ENCODE data around the gene OTOP3. TPM values are rescaled to one million over a fixed set of nuclear protein-coding genes. Genes with fewer than 3 reads are reported as not detected.
"Not testable (repeated sequence)": the region's sequence is repeated elsewhere in the genome, so short reads cannot be mapped to it uniquely, and the experiment has no call there.

OTOP3 gene, protein sequence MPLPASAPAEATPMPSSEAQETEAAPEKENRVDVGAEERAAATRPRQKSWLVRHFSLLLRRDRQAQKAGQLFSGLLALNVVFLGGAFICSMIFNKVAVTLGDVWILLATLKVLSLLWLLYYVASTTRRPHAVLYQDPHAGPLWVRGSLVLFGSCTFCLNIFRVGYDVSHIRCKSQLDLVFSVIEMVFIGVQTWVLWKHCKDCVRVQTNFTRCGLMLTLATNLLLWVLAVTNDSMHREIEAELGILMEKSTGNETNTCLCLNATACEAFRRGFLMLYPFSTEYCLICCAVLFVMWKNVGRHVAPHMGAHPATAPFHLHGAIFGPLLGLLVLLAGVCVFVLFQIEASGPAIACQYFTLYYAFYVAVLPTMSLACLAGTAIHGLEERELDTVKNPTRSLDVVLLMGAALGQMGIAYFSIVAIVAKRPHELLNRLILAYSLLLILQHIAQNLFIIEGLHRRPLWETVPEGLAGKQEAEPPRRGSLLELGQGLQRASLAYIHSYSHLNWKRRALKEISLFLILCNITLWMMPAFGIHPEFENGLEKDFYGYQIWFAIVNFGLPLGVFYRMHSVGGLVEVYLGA
- not detected for polyA plus RNA-seq (ENCODE audit: insufficient read length in 3 of 3)
- long read RNA-seq, donor 1, result 0 reads
- long read RNA-seq, donor 2, result 0 reads
- long read RNA-seq, donor 3, result 0 reads
- long read RNA-seq, donor 4, result 0 reads
- long read RNA-seq, donor 5, result 0 reads
- long read RNA-seq, donor 6, result 0 reads
- long read RNA-seq, donor 7, result 0 reads
- long read RNA-seq, donor 8, result 0 reads
- long read RNA-seq, donor 9, result 0 reads
- long read RNA-seq, donor 10, result 0 reads
- long read RNA-seq, donor 11, result 0 reads
- long read RNA-seq, donor 12, result 0 reads
- long read RNA-seq, donor 13, result 0 reads
- long read RNA-seq, donor 14, result 0 reads
- long read RNA-seq, donor 15, result 0 reads
- long read RNA-seq, donor 16, result 0 reads

DNA sequence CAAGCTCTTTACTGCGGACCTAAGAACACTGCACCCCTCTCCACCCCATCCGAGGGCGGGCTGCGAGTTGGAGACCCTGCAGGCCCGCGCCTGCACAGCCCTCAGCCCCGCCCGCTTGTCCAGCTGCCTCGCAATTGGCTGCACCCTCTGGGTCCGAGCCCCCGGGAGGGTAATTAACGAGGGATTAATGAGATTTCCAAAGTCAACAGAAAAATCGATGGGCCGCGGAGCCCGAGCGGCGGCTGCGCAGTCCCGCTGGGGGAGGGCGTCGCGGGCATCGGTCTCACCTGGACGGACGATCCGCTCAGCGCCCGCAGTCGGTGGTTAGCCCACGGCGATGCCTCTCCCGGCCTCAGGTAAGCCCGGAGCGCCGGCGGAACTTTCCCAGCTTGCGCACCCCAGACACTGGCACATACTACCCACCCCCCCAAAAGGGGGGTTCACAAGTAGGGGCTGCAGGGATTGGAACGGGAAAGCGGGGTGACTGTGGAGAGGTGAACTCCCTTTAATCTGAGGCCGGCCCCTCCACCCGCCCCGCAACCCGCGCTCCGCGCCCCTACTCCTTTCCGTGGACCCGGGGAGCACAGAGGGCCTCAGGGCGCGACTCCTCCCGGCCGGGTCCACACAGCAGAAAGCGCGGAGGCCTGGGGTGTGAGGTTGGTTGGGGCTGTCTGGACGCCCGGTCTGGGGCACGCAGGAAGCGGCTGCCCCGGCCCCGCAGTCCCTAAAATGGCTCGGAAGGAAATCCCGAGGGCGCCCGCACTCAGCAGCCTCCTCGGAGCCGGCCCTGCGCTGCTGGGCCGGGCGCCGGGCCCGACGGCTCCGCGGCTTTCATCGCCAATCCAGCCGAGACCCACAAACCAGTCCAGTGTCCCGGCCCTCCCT lies at the start of gene OTOP3:
Gene OTOP3 (plus strand): TSS at position 314 of the 885 bp plus-strand sequence. CDS start 24 bp downstream, at position 338.
- no peak for DNase-seq (ENCODE audit: extremely low read depth in 1 of 11, low read depth in 9 of 11, low spot score in 4 of 11)

DNA sequence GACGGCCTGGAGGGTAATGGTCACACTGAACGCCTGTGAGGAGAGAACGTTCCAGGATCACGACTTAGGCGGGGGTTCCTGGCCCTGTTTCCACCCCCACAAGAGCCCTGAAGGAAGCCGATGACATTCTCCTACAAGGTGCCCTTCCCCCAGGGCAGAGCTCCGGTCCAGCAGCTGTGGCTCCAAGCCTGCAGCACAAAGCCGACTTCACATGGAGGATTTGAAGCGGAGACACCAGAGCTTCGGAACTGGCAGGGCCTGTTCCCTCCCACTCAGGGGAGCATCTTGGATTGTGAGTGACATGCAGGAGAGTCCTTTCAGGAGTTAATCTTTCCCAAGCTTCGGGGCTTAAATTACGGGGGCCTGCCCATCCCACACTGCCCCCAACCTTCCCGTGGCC lies 47.2 kb upstream of the OTOP3 start:
- DNase-seq (ENCODE audit: extremely low read depth in 1 of 11, low read depth in 9 of 11, low spot score in 4 of 11), result peak in 2 of 11 donors; percentile 20 to 26

DNA sequence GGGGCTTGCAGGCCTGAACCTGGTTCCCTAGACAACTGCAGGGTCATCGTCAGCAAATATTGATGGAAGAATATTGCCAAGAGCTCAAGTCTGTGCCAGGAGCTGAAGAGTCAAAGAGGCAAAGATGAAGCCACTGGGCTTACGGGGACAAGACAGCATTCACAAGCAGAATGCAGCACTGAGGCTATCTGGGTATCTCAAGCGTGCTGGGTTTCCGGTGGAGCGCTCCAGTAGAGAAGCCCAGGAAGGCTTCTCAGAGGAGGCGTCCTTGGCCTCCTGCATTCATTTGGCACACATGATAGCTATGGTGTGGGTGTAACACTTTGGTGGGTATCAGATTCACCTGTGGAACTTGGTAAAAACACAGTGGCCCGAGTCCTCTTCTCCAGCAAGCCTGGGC lies 45.1 kb upstream of the OTOP3 start:
- DNase-seq (ENCODE audit: extremely low read depth in 1 of 11, low read depth in 9 of 11, low spot score in 4 of 11), result no peak

DNA sequence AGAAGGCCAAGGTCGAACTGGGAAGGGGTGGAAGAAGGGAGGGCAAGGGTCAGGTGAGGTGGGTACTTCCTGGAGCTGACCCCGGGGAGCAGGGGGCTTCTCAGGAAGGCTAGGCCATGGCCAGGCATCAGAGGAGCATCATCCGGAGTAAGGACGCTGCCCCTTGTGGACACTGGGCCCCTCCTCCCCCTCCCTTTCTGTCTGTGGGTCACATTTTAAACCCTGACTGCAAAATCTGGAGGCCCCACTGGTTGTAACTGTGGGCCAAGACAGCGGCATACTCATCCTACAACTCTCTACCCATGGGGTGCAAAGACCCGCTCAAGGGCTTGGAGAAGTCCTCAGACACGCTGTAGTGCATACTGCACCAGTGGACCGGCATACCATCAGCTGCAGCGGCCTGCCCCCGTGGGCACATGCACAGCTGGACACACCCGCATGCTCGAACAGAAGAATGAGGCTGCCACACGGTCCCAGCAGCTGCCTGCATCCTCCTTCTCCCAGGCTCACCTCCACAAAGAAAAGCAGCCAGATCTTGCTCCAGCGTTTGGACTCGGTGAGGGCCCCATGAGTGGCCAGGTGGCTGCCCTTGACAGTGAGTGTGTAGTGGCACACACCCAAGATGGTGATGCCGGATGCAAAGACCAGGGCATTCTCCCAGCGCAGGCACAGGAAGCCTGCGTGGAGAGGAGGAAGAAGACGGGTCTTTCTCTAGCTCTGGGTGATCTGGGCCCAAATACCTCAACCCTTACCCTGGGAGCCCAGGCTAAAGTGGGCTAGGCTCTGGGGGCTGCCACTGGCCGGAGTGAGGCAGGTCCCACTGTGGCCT lies 43.5 kb upstream of the OTOP3 start:
- no peak for DNase-seq (ENCODE audit: extremely low read depth in 1 of 11, low read depth in 9 of 11, low spot score in 4 of 11)

DNA sequence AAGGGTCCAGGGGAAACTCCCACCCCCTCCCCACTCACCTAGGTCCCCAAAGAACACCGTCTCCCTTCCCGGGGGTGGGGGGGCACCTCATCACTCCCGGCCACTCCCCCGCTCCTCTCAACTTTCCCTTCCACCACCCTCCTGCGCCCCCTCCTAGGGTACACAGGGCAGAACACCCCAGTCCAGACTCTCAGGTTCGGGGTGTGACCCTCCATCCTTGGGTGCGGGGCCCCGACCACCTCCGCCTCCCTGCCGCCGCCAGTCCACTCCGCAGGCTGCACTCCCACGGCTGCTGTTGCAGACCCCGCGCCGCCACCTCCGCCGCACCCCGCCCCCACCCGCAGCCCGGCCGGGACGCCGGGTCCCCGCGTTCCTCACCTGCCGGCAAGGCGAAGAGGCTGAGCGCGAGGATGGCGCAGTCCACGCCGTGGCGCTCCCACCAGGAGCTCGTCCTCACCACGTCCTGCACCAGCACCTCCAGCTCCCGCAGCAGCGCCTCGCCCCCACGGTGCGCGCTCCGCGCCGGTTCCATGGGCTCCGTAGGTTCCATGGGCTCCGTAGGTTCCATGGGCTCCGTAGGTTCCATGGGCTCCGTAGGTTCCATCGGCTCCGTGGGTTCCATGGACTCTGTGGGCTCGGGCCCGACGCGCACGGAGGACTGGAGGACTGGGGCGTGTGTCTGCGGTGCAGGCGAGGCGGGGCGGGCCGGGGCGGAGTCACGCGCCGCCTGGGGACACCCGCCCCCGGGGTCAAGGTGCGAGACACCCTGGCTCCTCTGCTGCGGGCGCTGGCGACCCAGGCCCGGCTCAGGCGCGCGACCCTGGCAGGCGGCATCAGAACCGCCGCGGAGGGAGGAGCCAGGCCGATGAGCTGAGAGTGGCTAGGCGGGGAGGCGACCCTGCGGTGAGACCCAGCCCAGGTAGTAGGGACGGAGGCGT lies 42.5 kb upstream of the OTOP3 start, which contains the start of gene FADS6:
Gene FADS6 (minus strand): TSS at position 660 of the 938 bp plus-strand sequence. CDS start 38 bp downstream, at position 622.
- no peak for DNase-seq (ENCODE audit: extremely low read depth in 1 of 11, low read depth in 9 of 11, low spot score in 4 of 11)

DNA sequence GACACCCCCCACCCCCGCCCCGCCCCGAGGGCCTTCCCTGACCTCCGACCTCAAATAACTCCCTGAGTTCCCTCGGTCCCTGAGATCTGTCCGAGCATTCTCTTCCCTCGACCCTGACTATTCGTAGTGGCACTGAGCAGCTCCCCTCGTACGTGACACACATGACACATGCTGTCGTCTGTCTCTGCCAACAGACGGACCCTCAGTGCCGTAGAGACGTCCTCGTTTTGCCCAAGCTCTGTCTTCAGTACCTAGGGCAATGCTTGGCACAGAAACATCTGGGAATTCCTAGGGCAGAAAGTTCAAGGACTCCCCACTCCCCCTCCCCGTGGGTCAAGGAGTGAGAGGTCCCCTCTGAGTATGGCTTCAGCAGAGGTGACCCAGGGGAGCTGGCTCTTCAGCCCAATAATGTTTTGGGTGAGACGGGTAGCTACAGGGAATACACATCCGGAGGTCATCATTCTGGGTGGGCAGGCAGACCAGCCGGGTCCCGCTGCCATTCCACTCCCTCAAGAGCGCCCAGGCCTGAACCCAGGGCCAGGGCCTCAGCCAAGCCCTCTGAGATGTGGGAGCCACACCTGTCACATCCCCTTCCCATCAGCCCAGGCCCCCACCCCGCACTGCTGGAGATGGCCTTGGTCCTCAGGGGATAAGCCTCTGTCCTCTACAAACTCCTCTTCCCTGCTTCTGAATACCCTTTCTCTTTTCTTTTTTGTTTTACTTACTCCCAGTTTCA lies 41.6 kb upstream of the OTOP3 start:
- no peak for DNase-seq (ENCODE audit: extremely low read depth in 1 of 11, low read depth in 9 of 11, low spot score in 4 of 11)

DNA sequence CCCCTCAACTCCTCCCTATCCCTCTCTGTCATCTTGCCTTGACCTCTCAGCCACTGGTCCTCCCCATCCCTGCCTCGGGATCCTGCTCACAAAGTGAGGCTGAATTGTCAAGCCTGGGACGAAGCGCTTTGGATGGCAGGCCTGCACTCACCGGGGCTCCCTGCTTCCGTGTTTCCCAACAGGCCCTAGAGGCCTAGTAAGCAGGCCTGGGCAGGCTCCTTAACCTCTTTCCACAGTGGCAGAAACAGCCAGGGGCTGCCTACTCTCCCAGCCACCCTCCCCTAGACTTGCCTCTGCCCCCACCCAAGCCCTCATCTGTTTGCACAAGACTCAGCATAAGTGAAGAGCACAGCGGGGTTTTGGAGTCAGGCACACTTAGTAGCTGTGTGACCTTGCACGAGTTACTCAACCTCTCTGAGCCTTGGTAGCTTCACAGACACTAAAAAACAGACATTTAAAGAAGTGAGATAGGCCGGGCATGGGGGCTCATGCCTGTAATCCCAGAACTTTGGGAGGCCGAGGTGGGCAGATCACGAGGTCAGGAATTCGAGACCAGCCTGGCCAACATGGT lies 37.2 kb upstream of the OTOP3 start:
- no peak for DNase-seq (ENCODE audit: extremely low read depth in 1 of 11, low read depth in 9 of 11, low spot score in 4 of 11)

DNA sequence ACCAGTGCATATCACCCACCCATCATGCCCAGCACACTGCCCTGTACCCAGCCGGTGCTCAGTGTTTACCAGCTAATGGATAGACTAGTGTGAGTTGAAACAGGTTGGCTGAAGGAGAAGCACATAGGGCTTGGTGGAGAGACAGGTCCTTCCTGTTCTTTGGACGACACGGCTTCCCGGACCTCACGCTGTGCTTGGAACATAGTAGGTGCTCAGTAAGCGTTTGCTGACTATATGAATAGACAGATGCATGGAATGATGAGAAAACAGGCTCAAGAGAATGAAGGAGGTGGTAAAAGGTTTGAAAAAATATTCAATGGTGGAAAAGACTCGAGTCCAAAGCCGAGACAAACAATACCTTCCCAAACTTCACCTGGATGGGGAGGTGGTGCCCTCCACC lies 35.5 kb upstream of the OTOP3 start:
- no peak for DNase-seq (ENCODE audit: extremely low read depth in 1 of 11, low read depth in 9 of 11, low spot score in 4 of 11)

DNA sequence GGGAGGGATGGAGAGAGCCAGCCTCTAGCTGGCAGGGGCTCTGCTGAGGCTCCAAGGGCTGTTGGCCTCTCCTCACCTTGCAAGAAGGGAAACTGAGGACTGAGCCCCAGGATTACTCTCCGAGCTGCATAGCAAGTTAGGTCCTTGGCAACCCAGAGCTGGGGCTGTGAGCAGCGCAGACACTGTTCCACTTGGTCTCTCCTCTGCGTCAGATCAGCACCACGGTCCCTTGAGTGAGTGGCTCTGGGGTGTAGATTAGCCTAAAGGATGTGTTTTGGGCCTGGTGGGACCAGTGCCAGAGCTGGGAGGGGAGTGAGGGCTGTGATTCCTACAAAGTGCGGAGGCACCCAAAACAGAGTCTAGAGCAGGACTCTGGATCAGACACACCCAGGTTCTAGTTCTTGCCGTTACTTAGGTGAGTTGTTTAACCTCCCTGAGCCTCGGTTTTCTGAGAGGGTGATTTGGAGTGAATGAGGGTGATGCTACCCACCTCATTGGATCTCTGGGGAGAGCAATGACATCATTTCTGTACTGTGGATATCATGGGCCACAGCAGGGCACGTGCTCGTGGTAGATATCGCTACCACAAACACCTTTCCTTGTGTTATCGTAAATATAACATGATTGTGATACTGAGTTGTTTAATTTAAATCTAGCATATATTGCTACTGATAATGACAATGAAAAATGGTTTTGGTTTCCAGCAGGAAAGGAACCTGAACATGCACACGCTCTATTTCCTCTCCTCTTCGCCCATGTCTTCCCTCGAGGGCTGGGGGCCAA lies 34.2 kb upstream of the OTOP3 start:
- DNase-seq (ENCODE audit: extremely low read depth in 1 of 11, low read depth in 9 of 11, low spot score in 4 of 11), result no peak

DNA sequence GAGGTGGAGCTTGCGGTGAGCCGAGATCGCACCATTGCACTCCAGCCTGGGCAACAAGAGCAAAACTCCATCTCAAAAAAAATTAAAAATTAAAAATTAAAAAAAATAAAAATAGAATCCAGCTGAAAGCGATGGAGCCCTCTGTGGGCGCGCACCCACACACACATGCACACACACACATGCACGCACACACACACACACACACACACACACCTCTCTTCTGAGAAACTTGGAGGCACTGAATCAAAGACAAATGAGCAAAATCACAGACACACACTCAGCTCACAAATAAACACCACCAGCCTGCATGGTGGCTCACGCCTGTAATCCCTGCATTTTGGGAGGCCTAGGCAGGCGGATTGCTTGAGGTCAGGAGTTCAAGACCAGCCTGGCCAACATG lies 32.7 kb upstream of the OTOP3 start:
- DNase-seq (ENCODE audit: extremely low read depth in 1 of 11, low read depth in 9 of 11, low spot score in 4 of 11), result no peak

DNA sequence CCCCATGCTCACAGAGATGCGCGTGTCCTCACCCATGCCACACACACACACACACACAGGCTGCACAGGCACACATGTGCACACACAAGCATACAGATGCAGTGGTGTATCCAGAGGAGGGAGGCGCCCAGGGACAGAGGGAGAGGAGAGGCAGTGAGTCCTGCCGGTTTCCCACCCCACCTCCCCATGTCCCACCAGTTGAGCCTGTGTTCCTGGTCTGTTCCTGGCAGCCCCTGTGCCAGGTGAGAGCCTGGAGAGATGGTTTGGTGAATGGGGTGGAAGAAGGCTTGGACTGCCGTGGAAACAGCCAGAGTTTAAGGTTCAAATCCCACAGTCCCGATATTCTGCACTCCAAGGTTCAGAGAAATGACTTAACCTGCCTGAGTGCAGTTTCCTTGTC lies 32.0 kb upstream of the OTOP3 start:
- DNase-seq (ENCODE audit: extremely low read depth in 1 of 11, low read depth in 9 of 11, low spot score in 4 of 11), result no peak

DNA sequence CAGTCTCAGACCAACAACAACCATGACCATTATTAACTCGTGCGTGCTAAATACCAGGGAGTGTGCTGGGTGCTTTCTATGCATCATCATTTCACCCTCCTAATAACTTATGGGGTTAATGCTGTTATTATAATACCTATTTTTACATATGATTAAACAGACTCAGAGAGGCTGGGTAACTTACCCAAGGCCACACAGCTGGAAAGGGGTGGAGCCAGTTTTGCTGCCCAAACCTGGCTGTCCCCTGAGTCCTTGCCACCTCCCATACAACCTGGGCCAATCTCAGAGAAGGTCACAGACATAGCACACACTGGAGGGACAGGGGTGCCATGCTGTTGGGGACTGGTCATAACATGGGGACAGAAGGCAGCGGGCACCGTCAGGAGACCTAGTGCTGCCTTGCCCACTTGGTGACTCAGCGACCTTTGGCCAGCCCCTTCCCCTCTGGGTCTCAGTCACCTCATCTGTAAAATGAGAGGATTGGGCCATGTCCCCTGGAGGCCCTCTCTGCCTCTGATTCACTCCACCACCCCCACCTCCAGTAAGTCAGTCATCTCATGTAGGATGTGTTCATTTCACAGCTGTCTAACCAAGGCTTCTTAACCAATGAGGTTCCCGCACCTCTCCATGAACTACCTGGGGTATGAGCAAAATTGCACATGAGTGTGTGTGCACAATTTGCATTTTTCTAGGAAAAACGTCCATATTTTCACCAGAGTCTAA lies 30.9 kb upstream of the OTOP3 start:
- no peak for DNase-seq (ENCODE audit: extremely low read depth in 1 of 11, low read depth in 9 of 11, low spot score in 4 of 11)

DNA sequence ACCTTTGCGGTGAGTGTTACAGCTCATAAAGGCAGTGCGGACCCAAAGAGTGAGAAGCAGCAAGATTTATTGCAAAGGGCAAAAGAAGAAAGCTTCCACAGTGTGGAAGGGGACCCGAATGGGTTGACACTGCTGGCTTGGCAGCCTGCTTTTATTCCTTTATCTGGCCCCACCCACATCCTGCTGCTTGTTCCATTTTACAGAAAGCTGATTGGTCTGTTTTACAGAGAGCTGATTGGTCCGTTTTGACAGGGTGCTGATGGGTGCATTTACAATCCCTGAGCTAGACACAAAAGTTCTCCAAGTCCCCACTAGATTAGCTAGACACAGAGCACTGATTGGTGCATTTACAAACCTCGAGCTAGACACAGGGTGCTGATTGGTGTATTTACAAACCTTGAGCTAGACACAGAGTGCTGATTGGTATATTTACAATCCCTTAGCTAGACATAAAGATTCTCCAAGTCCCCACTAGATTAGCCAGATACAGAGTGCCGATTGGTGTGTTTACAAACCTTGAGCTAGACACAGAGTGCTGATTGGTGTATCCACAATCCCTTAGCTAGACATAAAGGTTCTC lies 29.4 kb upstream of the OTOP3 start:
- DNase-seq (ENCODE audit: extremely low read depth in 1 of 11, low read depth in 9 of 11, low spot score in 4 of 11), result not testable (repeated sequence)

DNA sequence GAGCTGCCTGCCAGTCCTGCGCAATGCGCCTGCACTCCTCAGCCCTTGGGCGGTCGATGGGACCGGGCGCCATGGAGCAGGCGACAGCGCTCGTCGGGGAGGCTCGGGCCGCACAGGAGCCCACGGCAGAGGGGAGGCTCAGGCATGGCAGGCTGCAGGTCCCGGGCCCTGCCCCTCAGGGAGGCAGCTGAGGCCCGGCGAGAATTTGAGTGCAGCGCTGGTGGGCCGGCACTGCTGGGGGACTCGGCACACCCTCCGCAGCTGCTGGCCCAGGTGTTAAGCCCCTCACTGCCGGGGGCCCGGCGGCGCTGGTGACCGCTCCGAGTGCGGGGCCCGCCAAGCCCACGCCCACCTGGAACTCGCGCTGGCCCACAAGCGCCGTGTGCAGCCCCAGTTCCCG lies 28.7 kb upstream of the OTOP3 start:
- no peak for DNase-seq (ENCODE audit: extremely low read depth in 1 of 11, low read depth in 9 of 11, low spot score in 4 of 11)
